GM21360 (cell line): Measurements from ENCODE around the gene TMEM41B.
A peak's percentile ranks its signal among the peaks of the same experiment; 100 is the strongest.
"Not testable (repeated sequence)": the region's sequence is repeated elsewhere in the genome, so short reads cannot be mapped to it uniquely, and the experiment has no call there.

Experiments used
- ATAC-seq: cut with Tn5 transposase; IDR thresholded peaks from one replicate; pipeline ENCODE4 v1.9.1; 2021; ENCODE audit warnings: mild to moderate bottlenecking, moderate library complexity; ENCODE audit not compliant: unreplicated experiment

Gene TMEM41B, protein sequence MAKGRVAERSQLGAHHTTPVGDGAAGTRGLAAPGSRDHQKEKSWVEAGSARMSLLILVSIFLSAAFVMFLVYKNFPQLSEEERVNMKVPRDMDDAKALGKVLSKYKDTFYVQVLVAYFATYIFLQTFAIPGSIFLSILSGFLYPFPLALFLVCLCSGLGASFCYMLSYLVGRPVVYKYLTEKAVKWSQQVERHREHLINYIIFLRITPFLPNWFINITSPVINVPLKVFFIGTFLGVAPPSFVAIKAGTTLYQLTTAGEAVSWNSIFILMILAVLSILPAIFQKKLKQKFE

DNA sequence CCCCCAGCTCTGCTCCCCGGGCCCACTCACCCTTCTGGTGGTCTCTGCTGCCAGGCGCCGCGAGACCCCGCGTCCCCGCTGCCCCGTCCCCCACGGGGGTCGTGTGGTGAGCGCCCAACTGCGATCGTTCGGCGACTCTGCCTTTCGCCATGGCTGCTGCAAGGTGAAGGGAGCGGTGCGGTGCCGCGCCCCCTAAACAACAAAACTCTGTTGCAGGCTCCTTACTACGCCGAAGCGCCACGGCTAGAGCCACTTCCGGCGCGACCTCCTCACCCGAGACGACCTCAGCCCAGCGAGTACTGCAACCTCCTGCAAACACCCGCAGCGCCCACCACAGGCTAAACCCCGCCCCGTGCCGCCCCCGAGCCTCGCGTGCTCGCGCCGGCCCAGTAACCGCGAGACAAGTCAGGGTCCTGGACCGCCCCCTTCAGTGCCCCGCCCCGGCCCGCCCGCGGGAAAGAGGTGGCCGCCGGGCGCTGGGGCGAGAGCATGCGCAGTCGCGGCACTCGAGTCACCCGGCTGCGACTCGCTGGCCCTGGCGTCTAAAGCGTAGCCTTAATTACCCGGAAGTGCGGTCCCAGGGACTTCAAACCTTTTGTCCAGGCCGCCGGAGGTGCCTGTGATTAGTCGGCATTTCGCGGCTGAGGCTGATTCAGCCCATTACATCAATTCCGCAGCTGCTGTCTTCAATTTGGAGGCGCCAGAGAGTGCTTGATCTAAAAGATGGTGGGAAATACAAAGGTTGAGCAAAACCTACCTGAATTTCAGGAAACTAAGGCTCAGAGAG is at the start of gene TMEM41B:
TMEM41B (minus strand) TSS at position 303 of the 787 bp plus-strand sequence; CDS start at position 151, 152 bp downstream.
- ATAC-seq = peak; percentile 97

DNA sequence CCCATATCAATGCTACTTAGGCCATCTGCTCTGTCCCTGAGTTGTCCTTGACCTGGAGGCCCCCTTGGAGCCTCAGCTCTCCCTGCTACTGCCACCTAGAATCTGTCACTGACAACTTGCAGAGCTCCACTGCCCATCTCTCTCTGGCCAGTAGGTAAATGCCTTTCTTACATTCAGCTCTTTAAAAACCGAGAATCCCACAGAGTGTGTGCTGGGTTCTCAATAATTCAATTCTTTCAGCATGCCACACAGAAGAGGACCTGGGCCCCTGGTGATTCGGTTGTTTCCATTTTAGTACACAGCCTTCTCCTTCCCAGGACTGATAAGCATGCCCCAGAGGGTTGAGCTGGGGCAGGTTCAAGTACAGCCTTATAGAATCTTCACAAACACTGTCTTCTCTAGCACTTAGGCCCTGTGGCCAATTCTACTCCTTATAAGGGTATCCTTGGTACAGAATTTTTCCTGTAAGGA is 48.0 kb upstream of the TMEM41B start:
- no peak for ATAC-seq

DNA sequence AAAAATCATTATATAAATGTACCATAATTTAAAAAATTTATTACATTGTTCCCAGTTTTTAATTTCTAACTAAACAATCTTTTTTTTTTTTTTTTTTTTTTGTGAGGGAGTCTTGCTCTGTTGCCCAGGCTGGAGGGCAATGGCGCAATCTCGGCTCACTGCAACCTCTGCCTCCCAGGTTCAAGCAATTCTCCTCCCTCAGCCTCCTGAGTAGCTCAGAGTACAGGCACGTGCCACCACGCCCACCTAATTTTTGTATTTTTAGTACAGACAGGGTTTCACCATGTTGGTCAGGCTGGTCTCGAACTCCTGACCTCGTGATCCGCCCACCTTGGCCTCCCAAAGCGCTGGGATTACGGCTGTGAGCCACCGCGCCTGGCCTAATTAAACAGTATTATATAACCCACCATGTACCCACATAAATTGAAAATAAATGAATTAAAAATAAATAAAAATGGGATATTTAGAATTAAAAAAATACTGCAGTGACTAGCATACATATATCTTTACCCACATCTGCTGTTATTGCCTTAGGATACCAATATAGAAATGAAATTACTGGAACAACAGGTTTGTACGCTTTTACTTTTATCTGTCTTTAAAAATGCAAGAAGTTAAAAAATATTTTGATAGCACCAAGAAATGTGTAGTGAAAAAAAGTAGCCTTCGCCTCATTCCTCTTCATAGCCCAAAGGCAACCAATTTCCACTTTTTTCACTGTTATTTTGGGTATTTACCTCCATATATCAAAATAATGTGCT is 46.6 kb upstream of the TMEM41B start:
- ATAC-seq = not testable (repeated sequence)

DNA sequence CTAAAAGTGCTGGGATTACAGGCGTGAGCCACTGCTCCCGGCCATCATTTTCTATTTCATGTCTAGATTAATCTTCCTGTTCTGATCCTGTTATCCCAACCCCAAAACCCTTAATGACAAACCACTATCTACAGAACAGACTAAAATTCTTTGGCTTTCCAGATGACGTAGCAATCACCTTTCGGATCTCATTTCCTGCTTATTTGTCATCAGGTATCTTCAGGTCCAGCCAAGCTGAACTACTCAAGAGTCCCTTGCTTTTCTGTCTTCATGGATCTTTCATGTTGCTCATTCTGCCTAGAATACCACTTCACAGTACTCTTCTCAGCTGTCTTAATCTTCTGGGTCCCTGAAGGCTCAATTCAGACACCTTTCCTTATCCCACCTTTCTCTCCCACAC is 42.6 kb upstream of the TMEM41B start:
- no peak for ATAC-seq

- no peak for ATAC-seq
These were observed 37.0 kb upstream of the TMEM41B start for GRCh38 chr11:9351321-9351881.

- ATAC-seq = not testable (repeated sequence)
These were observed 33.4 kb upstream of the TMEM41B start for GRCh38 chr11:9347779-9348178.

DNA sequence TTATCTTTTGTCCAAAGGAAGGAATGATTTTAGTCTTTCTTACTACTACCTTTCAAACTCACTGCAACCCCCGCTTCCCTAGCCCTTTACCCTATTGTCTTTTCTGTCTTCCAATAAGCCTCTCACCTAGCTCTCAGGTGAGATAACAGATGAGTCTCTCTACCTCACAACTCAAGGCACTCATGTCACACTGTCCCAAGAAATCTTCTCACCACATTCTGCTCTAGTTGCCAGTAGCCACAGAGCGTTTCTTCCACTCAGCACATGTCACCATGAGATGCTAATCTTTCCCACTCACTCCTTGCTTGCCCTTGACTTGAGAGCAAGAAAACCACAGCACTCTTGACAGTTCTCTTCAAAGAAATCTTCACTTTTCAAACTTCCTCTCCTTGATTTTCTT is 32.7 kb upstream of the TMEM41B start:
- ATAC-seq = no peak

- ATAC-seq = no peak
These were observed 29.8 kb upstream of the TMEM41B start for GRCh38 chr11:9344061-9344680.

DNA sequence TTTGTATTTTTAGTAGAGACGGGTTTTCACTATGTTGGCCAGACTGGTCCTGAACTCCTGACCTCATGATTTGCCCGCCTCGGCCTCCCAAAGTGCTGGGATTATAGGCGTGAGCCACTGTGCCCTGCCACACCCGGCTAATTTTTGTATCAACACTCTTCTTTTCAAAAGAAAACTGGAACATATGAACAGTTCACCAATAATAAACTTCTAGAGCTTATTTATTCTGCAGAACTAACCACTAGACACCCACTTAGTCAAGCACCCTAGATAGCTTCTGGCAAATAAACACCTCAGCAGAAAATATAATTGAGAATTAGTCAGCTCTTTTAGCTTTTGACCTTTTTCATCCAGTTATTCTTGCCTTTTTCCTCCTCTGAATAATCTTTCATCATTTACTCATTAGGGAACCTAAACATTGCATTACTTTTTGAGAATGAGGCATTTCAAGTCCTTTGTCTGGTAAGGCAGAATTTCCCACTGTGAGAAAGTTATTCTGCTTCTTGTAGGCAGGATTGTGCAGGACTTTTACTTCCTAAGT is 27.3 kb upstream of the TMEM41B start:
- ATAC-seq = no peak

DNA sequence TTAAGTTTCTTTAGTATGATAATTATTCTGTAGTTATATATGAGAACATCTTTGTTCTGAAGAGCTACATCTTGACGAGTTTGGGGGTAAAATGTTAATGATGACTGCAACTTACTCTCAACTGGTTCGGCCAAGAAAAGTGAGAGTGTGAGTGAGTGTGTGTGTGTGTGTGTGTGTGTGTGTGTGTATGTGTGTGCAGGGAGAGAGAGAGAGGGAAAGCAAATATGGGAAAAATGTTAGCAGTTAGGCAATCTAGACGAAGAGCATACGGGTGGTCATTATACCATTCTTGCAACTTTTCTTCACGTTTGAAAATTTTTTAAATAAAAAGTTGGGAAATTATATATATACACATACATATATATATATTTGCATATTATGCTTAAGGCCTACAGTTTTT is 18.3 kb upstream of the TMEM41B start:
- ATAC-seq = no peak

DNA sequence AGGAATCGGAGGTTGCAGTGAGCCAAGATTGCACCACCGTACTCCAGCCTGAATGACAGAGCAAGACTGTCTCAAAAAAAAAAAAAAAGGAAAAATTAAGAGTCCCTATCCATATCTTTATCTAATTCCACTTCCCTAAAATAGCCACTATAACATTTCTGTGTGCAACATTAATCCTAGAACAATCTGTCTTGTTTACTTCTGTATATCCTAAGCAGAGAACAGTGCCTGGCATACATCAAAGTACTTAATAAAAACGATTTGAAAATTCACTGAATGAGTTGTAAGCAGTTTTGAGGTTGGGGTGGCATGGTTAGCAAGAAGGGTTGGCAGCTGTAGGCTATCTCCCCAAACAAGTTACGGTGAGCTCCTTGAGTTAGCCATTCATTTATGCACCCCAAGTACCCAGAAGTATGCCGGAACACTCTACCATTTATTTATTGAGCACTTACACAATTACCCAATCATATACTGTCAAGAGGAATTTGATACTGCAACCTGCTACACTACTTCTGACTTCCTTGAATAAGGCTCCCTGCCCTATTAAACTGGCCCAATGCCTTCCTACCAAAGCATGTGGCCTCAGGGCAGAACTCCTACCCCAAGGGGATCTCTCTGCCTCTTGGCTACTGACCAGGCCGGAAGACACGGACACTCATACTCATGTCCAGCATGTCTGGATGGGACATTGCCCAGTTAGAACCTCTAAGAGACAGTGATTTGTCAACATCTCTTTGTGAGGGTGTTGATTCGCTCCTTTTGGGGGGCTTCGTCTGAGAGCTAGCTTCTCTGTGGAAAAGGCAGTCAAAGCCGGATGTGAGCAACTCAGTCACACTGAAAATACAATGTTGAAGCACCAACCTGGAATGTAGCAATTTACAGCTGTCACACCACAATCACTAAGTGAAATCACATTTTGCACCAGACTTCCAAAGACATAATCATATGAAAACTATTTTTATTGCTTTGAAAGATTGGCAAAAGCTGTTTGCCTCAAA is 16.3 kb upstream of the TMEM41B start:
- no peak for ATAC-seq

DNA sequence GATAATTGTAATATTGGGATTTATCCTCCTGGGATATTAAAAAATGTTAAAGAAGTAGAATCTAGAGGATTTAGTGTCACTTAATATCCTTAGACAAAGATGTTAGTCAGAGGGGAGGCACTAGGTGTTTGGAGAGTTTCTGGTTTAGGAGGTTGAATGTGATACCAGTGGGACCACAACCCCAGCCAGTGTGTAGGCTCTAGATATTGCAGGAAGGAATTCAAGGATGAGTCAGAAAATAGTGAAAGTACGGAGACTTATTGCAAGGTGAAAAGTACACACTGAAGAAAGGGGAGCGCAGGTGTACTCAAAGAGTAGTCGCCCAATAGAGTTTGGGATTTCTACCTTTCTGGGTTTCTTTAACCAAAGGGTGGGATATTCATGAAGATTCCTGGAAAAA is 5.7 kb upstream of the TMEM41B start:
- ATAC-seq = no peak

DNA sequence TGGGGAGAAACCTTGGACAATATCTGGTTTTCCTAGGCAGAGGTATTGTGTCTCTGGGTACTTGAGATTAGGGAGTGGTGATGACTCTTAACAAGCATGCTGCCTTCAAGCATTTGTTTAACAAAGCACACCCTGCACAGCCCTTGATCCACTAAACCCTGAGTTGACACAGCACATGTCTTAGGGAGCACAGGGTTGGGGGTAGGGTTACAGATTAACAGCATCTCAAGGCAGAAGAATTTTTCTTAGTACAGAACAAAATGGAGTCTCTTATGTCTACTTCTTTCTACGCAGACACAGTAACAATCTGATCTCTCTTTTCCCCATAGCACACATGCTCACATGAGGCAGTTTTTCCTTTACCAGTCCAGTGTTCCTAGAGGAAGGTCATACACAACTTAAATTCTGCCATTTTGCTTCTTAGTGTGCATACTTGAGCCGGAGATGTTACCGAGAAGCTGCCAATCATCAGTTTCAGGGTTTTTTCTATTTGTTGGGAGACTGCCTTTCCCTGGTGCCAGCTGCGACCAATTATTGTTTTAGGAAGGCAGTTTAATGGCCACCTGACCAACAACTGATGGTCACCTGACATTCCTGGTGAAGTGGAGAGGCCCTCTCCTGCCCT is 5.1 kb upstream of the TMEM41B start:
- not testable (repeated sequence) for ATAC-seq

- ATAC-seq = not testable (repeated sequence)
These were observed 4.3 kb upstream of the TMEM41B start for GRCh38 chr11:9318442-9319376.

- ATAC-seq = no peak
These were observed 1.9 kb upstream of the TMEM41B start for GRCh38 chr11:9316334-9316733.

DNA sequence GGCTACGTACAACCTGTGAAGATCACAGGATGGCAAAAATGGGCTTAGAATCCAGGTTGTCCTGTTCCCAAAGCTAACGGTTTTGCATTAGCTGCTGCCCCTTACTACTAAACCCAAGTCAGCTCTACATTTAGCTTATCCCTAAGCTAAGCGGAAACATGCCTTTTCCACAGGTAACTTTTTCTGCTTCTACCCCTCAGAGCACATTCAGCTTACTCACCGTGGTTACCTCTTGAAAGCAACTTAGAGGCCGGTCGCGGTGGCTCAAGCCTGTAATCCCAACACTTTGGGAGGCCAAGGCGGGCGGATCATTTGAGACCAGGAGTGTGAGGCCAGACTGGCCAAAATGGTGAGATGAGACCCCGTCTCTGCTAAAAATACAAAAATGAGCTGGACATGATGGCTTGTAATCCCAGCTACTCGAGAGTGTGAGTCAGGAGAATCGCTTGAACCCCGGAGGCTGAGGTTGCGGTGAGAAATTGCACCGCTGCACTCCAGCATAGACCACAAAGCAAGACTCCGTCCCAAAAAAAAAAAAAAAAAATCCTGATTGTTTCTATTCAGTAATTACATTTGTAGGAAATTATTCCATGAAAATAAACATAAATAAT is 790 bp upstream of the TMEM41B start:
- no peak for ATAC-seq

- peak; percentile 11 for ATAC-seq
These were observed 624 bp downstream of the TMEM41B start for GRCh38 chr11:9313648-9314290.
